ENCODE results near the gene HEATR3. TPM values are rescaled to one million over a fixed set of nuclear protein-coding genes. Genes with fewer than 3 reads are reported as not detected.
A peak's percentile ranks its signal among the peaks of the same experiment; 100 is the strongest.

Gene HEATR3
- total and polyA plus RNA-seq, 12 donors = 5.3 to 35.3 (median 20.1) TPM

GRCh38 chr16:50067290-50067853, 1.6 kb downstream of the HEATR3 start:
- Histone ChIP-seq H3K4me3 (peak overlapping the region in 1 of 4 donors; percentile 94), H3K4me1 (replicated peaks in 1 of 2) (peaks cover 4 to 28% of the 10 kb centered on the region in 2 donors), H3K9me3 (replicated peaks in 1 of 3) (no peaks in the 10 kb centered on the region), H3K27ac (no peak overlapping the region), H3K27me3 (no peaks in the 10 kb centered on the region), H3K36me3 (replicated peaks in 1 of 2) (no peaks in the 10 kb centered on the region)
- peak in 3 of 7 donors; percentile 29 to 64 (median 41) for DNase-seq
- intact Hi-C loops (cut with DNase I) = loop anchor here in 1 of 2 donors (5.0 kb wide), 1 partner anchor 145 kb away; no protein-coding TSS in a partner anchor
- WGBS, 4 donors = 37 to 50% (median 41%) methylated on average over 3 of the region's 3 CpGs
- TF ChIP-seq POLR2A (IDR thresholded peaks at IDR 0.05) (no peak), CTCF (IDR thresholded peaks at IDR 0.05) (peak in 3 of 6 experiments; percentile 30 to 46 (median 43))

DNA sequence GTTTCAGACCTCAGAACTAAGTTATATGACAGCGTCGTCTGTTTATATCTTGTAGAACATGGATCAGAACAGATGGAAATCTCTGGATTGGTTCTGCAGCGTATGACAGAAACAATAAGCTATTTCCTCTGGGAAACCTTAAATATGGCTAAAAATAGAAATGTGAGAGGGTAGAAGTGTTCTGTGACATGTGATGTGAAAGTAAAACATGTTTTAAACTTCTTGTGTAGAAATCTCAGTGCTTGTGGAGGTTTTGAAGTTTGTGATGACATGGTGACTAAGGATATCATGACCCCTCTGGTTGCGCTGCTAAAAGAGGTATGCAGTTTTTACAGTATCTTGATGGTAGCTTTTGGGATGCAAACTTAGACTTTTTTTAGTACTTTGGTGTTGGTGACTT, 2.8 kb downstream of the HEATR3 start:
- Histone ChIP-seq H3K9me3 (replicated peaks in 1 of 3) (no peaks in the 10 kb centered on the region), H3K4me3 (no peak overlapping the region), H3K4me1 (replicated peaks in 1 of 2) (peaks cover 4 to 28% of the 10 kb centered on the region in 2 donors), H3K27me3 (no peaks in the 10 kb centered on the region), H3K27ac (no peak overlapping the region), H3K36me3 (replicated peaks in 1 of 2) (no peaks in the 10 kb centered on the region)
- intact Hi-C loops (cut with DNase I) = loop anchor here in 1 of 2 donors (5.0 kb wide), 1 partner anchor 144 kb away; no protein-coding TSS in a partner anchor
- TF ChIP-seq CTCF (IDR thresholded peaks at IDR 0.05) = no peak
- no peak for TF ChIP-seq POLR2A (IDR thresholded peaks at IDR 0.05)
- WGBS, 4 donors = 75 to 82% (median 78%) methylated on average over 4 of the region's 4 CpGs
- DNase-seq = no peak

DNA sequence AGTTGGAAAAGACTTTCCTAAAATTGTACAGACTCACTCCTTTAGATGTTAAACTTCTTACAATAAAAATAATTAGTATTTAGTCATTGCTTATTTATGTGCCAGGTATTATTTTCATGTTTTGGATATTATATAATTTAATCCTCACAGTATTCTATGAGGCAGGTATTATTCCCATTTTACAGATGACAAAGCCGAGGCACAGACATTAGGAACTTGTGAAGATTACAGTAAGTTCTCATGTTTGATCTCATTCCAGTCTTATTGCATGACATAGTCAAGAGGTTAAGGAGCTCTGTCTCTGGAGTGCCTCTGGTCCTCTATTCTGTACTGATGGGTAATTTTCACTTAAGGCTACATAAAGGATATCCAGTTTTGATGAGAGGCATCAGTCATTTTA, 3.3 kb downstream of the HEATR3 start:
- WGBS, 4 donors = 89 to 100% (median 96%) methylated on average over 1 of the region's 1 CpG
- intact Hi-C loops (cut with DNase I) = loop anchor here in 1 of 2 donors (5.0 kb wide), 1 partner anchor 143 kb away; no protein-coding TSS in a partner anchor
- no peak for DNase-seq
- Histone ChIP-seq H3K9me3 (replicated peaks in 1 of 3) (no peaks in the 10 kb centered on the region), H3K36me3 (replicated peaks in 1 of 2) (no peaks in the 10 kb centered on the region), H3K4me1 (replicated peaks in 1 of 2) (peaks cover 4 to 28% of the 10 kb centered on the region in 2 donors), H3K27ac (no peak overlapping the region), H3K27me3 (no peaks in the 10 kb centered on the region), H3K4me3 (no peak overlapping the region)
- TF ChIP-seq POLR2A (IDR thresholded peaks at IDR 0.05) (no peak), CTCF (IDR thresholded peaks at IDR 0.05) (no peak)

DNA sequence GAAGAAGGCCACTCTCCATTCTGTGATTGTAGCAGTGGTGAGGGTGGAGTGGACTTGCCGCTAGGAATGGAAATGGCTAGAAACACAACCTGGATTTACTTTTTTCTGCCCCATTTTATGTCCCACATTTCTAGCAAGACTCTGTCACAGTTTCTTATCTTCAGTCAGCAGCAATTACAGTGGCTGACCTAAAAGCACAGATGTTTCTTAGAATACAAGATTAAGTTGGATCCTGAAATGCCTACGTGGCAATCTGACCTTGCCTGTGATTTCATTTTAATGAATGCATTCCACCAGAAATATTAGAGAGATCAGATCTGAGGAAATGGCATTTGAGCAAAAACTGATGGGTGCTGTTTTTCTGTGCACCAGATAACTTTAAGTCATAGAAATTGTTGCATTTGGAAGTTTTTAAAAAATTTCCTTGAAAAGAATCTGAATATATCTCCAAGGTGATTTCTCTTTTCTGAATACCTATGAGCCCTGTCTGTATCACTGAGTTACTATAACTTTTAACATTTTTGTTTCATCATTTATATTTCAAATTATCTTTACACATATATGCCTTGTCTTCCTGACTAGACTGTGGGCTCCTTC, 5.4 kb downstream of the HEATR3 start:
- DNase-seq = peak in 1 of 7 donors; percentile 16
- Histone ChIP-seq H3K9me3 (replicated peaks in 1 of 3) (no peaks in the 10 kb centered on the region), H3K36me3 (replicated peaks in 1 of 2) (no peaks in the 10 kb centered on the region), H3K27ac (peak overlapping the region in 2 of 5 donors; percentile 3 to 26), H3K4me3 (no peak overlapping the region), H3K4me1 (replicated peaks in 1 of 2) (peaks cover 4 to 28% of the 10 kb centered on the region in 2 donors), H3K27me3 (no peaks in the 10 kb centered on the region)
- intact Hi-C loops (cut with DNase I) = no loop called here
- 23 to 47% (median 44%) methylated on average over 2 of the region's 2 CpGs for WGBS, 4 donors
- TF ChIP-seq POLR2A (IDR thresholded peaks at IDR 0.05) (no peak), CTCF (IDR thresholded peaks at IDR 0.05) (no peak)

Data from adrenal gland (tissue), 12 donors.